Measurements from ENCODE around the gene PRTN3. TPM values are rescaled to one million over a fixed set of nuclear protein-coding genes. Genes with fewer than 3 reads are reported as not detected.
A peak's percentile ranks its signal among the peaks of the same experiment; 100 is the strongest.

PRTN3 gene
- total and polyA plus RNA-seq, 2 of the 4 experiments (the other 2 are of a cell fraction) = not detected

GRCh38 chr19:862581-863314, 21.9 kb downstream of the PRTN3 start:
- peaks cover 3% of the 10 kb centered on the region; the same call in 1 of the 2 replicates for H3K4me1 ChIP-seq (ENCODE audit: control insufficient read depth, insufficient read depth, low read length)
- H4K8ac ChIP-seq (ENCODE audit: low read depth in 2 of 2, low read length in 2 of 2) = no peak overlapping the region
- POLR2A ChIA-PET (ENCODE audit: unreplicated experiment) = interaction anchor here (0.5 kb wide), 1 partner anchor 183 kb away, joined by 22 read pairs; no protein-coding TSS in a partner anchor
- no peak overlapping the region for H2BK15ac ChIP-seq (ENCODE audit: low read depth, low read length)
- H3K36me3 ChIP-seq (ENCODE audit: control insufficient read depth, insufficient read depth, low read length) = peaks cover 5% of the 10 kb centered on the region
- H3K4me2 ChIP-seq (ENCODE audit: low read depth, low read length) = no peak overlapping the region
- H4K5ac ChIP-seq (ENCODE audit: low read depth, low read length) = no peak overlapping the region
- H3K9me3 ChIP-seq (ENCODE audit: control insufficient read depth, insufficient read depth, low read length) = no peaks in the 10 kb centered on the region
- no peak overlapping the region for H4K91ac ChIP-seq (ENCODE audit: insufficient read depth, low read depth, low read length)
- H4K20me1 ChIP-seq (ENCODE audit: insufficient read depth, low read length) = no peaks in the 10 kb centered on the region; the same call in 1 of the 2 replicates
- peaks cover 3 to 5% of the 10 kb centered on the region in 2 experiments; a peak in 2 of 4 replicates for H3K79me1 ChIP-seq (ENCODE audit: low read depth in 1 of 2, low read length in 2 of 2)
- BruUV-seq (replicated peaks) = no TSS peak
- H3K18ac ChIP-seq (ENCODE audit: low read depth, low read length) = no peak overlapping the region
- peak; percentile 17 for DNase-seq
- dilution Hi-C loops (cut with HindIII; ENCODE audit: low sequenced_read_pairs, unreplicated experiment) (no loop called here), intact Hi-C loops (cut with micrococcal nuclease) (loop anchor here (10.0 kb wide), 1 partner anchor 198 kb away; the partner anchor contains the start of gene RNF126), in situ Hi-C loops (cut with MboI; ENCODE audit: low sequenced_read_pairs) (no loop called here)
- CTCF ChIA-PET = interaction anchor here (0.6 kb wide), 1 partner anchor 962 kb away, joined by 6 read pairs; no protein-coding TSS in a partner anchor
- peak; percentile 61 for ATAC-seq (ENCODE audit: low read depth)
- H2AFZ ChIP-seq (replicated peaks; ENCODE audit: low read length, poor library complexity) = peak overlapping the region; percentile 68
- peak overlapping the region; percentile 78 for H2AK9ac ChIP-seq (replicated peaks; ENCODE audit: low read depth, low read length, poor library complexity)
- 0 out of 2 replicates have a peak overlapping the region, but pooled peaks have one; percentile 43 for H2AK5ac ChIP-seq (ENCODE audit: low read depth, low read length)
- H3K4me3 ChIP-seq (ENCODE audit: insufficient read depth, low read depth, low read length) = no peak overlapping the region
- no peaks in the 10 kb centered on the region for H3K27me3 ChIP-seq (ENCODE audit: control insufficient read depth, insufficient read depth, low read length)
- no peak overlapping the region for H2BK5ac ChIP-seq (ENCODE audit: low read depth, low read length, poor library complexity, severe bottlenecking)
- H3K23ac ChIP-seq (ENCODE audit: low read depth, low read length) = no peak overlapping the region
- no peak overlapping the region for H2BK120ac ChIP-seq (ENCODE audit: low read depth, low read length)
- H3K14ac ChIP-seq (replicated peaks; ENCODE audit: low read depth, low read length) = no peak overlapping the region
- TF ChIP-seq USF2 (IDR thresholded peaks at IDR 0.05; ENCODE audit: low read depth, low read length) (peak; percentile 52; the same call in 1 of the 2 replicates), BHLHE40 (IDR thresholded peaks at IDR 0.05; ENCODE audit: low read depth, low read length) (no peak)
- H3K9ac ChIP-seq (ENCODE audit: low read depth, low read length) = no peak overlapping the region
- no peak overlapping the region for H3K27ac ChIP-seq (ENCODE audit: insufficient read depth, low read length)
- H3K56ac ChIP-seq (ENCODE audit: extremely low read depth, insufficient read depth, low read length) = no peak overlapping the region
- no peak overlapping the region for H3K4ac ChIP-seq (ENCODE audit: low read depth, low read length)
- H3K9me1 ChIP-seq (ENCODE audit: insufficient read depth, low read length) = no peaks in the 10 kb centered on the region
- H2BK20ac ChIP-seq (ENCODE audit: low read depth, low read length) = no peak overlapping the region
- WGBS, 2 experiments (ENCODE audit: extremely low coverage in 2 of 2, insufficient read length in 1 of 2) = 20% methylated on average over 31 of the region's 48 CpGs; no CpG with 5 or more reads in 1 of the 2 experiments
